Gastroesophageal sphincter (tissue), 4 donors: Measurements from ENCODE around the gene VAV2. TPM values are rescaled to one million over a fixed set of nuclear protein-coding genes. Genes with fewer than 3 reads are reported as not detected.

Experiments used
- ATAC-seq: fragments of 150-250 bp; one replicate; pipeline ENCODE4 v1.9.1; 2016; ENCODE audit warnings: mild to moderate bottlenecking, moderate library complexity
- H3K27ac ChIP-seq, 4 donors: fragments of 200-600 bp; sonication (generic) in 3 of 4; 1 replicate in 3 of 4; 2 replicates in 1 of 4; pipeline ENCODE4 v1.5.1; 2016 to 2019
- H3K27me3 ChIP-seq: fragments of 200-600 bp; sonication (generic); one replicate; pipeline ENCODE4 v1.5.1; 2019
- H3K36me3 ChIP-seq, 2 donors: fragments of 200-600 bp; sonication (generic); one replicate each; pipeline ENCODE4 v1.5.1; 2019; ENCODE audit warnings: control low read depth in 1 of 2
- H3K4me1 ChIP-seq, 3 donors: fragments of 200-600 bp; sonication (generic); 1 replicate in 2 of 3; 2 replicates in 1 of 3; pipeline ENCODE4 v1.5.1; 2016 to 2019; ENCODE audit warnings: control low read depth in 2 of 3
- H3K4me3 ChIP-seq, 2 donors: fragments of 200-600 bp; sonication (generic); one replicate each; pipeline ENCODE4 v1.5.1; 2019; ENCODE audit warnings: mild to moderate bottlenecking in 1 of 2, moderate library complexity in 1 of 2
- H3K9me3 ChIP-seq, 3 donors: fragments of 200-600 bp; sonication (generic); one replicate each; pipeline ENCODE4 v1.5.1; 2017 to 2019; ENCODE audit warnings: control low read depth in 2 of 3
- EP300 ChIP-seq: sonication (generic); formaldehyde crosslinking; IDR thresholded peaks from one replicate; pipeline ENCODE4 v1.6.1; 2017; ENCODE audit warnings: antibody characterized with exemption, mild to moderate bottlenecking
- POLR2A ChIP-seq, 2 donors: fragments of 450-650 bp; IDR thresholded peaks; one replicate each; pipeline ENCODE4 v1.6.1; 2017; ENCODE audit warnings: antibody characterized with exemption in 2 of 2, mild to moderate bottlenecking in 2 of 2, moderate library complexity in 1 of 2
- POLR2AphosphoS5 ChIP-seq: sonication (generic); formaldehyde crosslinking; IDR thresholded peaks from one replicate; pipeline ENCODE4 v1.6.1; 2017; ENCODE audit warnings: antibody characterized with exemption
- WGBS, 2 donors: methylation state at CpG; one replicate each; pipeline ENCODE4 v1.1.5; 2018; ENCODE audit warnings: low coverage in 1 of 2; 5-methylcytosine and 5-hydroxymethylcytosine counted together
- total RNA-seq, 4 donors: library from RNA; depleted of rRNA; stranded (reverse); fragments of >200 nt; gene quantifications; one replicate each; pipeline ENCODE4 v1.1.0, GENCODE V29; 2016
- TF ChIP-seq, protein P1 (sequence below), 4 experiments: fragments of 200-600 bp in 2 of 4; fragments of 450-650 bp in 2 of 4; sonication (generic) in 1 of 4; IDR thresholded peaks; one replicate each; pipeline ENCODE4 v1.5.1; 2017 to 2019; ENCODE audit warnings: antibody characterized with exemption in 4 of 4, mild to moderate bottlenecking in 2 of 4, moderate library complexity in 2 of 4

Gene VAV2
- total RNA-seq, 4 donors from 2014 or later = 7.7 to 16.8 (median 8.9) TPM

DNA sequence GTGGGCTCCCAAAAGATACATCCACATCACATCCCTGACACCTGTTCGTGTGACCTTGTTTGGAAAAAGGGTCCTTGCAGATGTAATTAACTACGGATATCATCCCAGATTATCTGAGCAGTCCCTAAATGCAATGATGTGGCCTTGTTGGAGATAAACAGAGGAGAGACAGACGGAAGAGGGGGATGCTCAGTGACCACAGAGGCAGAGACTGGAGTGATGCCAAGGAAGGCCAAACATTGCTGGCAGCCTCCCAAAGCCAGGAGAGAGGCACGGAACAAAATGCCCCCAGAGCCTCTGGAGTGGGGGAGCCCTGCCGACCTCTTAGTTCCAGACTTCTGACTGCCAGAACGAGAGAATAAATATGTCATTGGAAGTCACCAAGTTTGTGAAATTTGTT, 15.0 kb upstream of the VAV2 start:
- Histone ChIP-seq H3K4me3 (no peak overlapping the region), H3K27me3 (peaks cover 17% of the 10 kb centered on the region), H3K4me1 (no peaks in the 10 kb centered on the region), H3K36me3 (no peaks in the 10 kb centered on the region), H3K27ac (no peak overlapping the region), H3K9me3 (no peaks in the 10 kb centered on the region)
- TF ChIP-seq EP300 (no peak), POLR2AphosphoS5 (no peak), POLR2A (IDR thresholded peaks at IDR 0.05) (no peak)
- TF ChIP-seq, protein P1, sequence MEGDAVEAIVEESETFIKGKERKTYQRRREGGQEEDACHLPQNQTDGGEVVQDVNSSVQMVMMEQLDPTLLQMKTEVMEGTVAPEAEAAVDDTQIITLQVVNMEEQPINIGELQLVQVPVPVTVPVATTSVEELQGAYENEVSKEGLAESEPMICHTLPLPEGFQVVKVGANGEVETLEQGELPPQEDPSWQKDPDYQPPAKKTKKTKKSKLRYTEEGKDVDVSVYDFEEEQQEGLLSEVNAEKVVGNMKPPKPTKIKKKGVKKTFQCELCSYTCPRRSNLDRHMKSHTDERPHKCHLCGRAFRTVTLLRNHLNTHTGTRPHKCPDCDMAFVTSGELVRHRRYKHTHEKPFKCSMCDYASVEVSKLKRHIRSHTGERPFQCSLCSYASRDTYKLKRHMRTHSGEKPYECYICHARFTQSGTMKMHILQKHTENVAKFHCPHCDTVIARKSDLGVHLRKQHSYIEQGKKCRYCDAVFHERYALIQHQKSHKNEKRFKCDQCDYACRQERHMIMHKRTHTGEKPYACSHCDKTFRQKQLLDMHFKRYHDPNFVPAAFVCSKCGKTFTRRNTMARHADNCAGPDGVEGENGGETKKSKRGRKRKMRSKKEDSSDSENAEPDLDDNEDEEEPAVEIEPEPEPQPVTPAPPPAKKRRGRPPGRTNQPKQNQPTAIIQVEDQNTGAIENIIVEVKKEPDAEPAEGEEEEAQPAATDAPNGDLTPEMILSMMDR (IDR thresholded peaks at IDR 0.05) = no peak
- no peak for ATAC-seq
- WGBS, 2 donors = 33 to 47% methylated on average over 2 to 3 of the region's 6 CpGs

DNA sequence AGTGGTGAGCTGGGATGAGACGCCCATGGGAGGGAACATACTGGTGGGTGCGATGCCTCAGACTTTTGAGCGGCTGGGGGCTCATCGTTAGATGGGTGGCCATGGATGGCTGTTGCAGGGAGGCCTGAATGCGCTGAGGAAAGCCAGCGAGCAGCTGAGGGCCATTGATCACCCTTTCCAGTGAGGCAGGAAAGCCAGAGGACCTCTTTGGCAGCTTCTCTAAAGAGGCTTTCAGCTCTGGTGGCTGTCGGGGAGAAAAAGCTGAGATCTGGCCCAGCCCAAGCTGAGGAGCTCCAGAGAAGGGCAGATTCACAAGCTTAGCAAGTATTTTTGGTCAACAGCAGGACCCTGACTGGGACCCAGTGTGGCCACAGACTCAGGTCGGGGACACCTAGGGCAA, 13.3 kb upstream of the VAV2 start:
- Histone ChIP-seq H3K9me3 (no peaks in the 10 kb centered on the region), H3K27me3 (peaks cover 23% of the 10 kb centered on the region), H3K27ac (no peak overlapping the region), H3K36me3 (no peaks in the 10 kb centered on the region), H3K4me1 (no peaks in the 10 kb centered on the region), H3K4me3 (no peak overlapping the region)
- TF ChIP-seq EP300 (no peak), POLR2AphosphoS5 (no peak), POLR2A (IDR thresholded peaks at IDR 0.05) (no peak)
- TF ChIP-seq, protein P1 (IDR thresholded peaks at IDR 0.05) = no peak
- no peak for ATAC-seq
- 81% methylated on average over 4 of the region's 8 CpGs; no CpG with 5 or more reads in 1 of the 2 donors for WGBS, 2 donors

DNA sequence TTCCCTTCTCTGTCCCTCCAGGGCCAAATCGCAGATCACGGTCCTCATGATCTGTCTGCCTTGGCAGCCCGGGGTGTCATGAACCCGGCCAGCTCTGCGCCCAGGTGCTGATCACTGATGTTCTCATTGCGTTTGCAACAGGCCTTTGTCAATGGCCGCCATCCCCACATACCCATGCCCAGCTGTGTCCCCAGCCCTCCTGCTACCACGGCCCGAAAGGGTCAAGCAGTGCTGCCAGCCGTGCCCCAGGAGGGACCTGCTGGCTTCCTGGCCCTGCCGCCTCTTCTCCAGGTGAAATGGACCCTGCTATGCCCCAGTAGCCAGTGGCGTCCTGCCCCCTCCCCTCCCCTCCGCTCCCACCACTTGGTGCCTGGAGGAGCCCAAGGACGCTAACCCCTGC, 12.8 kb upstream of the VAV2 start:
- no peaks in the 10 kb centered on the region for H3K36me3 ChIP-seq
- no peak overlapping the region for H3K4me3 ChIP-seq
- peaks cover 23% of the 10 kb centered on the region for H3K27me3 ChIP-seq
- TF ChIP-seq POLR2A (IDR thresholded peaks at IDR 0.05) (no peak), EP300 (no peak), POLR2AphosphoS5 (no peak)
- TF ChIP-seq, protein P1 (IDR thresholded peaks at IDR 0.05) = no peak
- no peaks in the 10 kb centered on the region for H3K4me1 ChIP-seq
- 85 to 90% methylated on average over 2 to 5 of the region's 14 CpGs for WGBS, 2 donors
- H3K27ac ChIP-seq = no peak overlapping the region
- no peaks in the 10 kb centered on the region for H3K9me3 ChIP-seq
- no peak for ATAC-seq

DNA sequence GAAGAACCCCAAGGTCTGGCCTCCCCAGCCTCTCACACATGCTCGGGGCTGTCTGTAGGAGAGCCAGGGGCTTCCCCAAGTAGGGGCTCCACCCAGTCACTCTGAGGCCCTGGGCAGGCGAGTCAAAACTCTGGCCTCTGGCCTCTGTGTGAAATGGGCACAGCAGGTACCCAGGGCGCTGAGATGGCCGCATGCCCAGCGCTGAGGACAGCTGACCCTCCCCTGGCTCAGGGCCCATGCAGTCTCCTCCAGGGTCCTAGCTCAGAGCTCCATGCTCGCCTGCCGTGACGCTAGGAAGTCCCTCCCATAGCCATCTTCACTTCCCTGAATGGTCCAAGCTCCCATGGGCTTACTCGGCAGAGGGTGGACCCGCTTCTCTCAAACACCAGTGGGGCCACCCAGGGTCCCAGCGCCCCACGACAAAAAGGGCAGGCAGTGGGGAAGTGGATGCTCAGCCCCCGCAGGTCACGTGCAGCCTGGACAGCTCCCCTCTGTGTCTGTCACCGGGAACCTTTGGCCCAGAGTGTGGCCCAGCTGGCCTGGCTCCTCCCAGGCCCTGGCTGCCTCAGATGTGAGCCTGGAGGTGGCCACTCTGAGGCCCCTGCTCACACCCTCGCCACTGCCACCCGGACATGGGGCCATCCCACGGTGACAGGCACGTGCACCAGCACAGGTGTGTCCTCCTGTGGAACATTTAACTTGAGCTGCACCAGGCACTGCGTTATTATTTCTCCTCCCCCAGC, 12.2 kb upstream of the VAV2 start:
- ATAC-seq = no peak
- H3K4me3 ChIP-seq = no peak overlapping the region
- H3K36me3 ChIP-seq = no peaks in the 10 kb centered on the region
- WGBS, 2 donors = 69 to 80% methylated on average over 1 to 7 of the region's 20 CpGs
- TF ChIP-seq POLR2A (IDR thresholded peaks at IDR 0.05) (no peak), EP300 (no peak), POLR2AphosphoS5 (no peak)
- TF ChIP-seq, protein P1 (IDR thresholded peaks at IDR 0.05) = no peak
- H3K27me3 ChIP-seq = peaks cover 23% of the 10 kb centered on the region
- no peak overlapping the region for H3K27ac ChIP-seq
- no peaks in the 10 kb centered on the region for H3K9me3 ChIP-seq
- H3K4me1 ChIP-seq = no peaks in the 10 kb centered on the region

DNA sequence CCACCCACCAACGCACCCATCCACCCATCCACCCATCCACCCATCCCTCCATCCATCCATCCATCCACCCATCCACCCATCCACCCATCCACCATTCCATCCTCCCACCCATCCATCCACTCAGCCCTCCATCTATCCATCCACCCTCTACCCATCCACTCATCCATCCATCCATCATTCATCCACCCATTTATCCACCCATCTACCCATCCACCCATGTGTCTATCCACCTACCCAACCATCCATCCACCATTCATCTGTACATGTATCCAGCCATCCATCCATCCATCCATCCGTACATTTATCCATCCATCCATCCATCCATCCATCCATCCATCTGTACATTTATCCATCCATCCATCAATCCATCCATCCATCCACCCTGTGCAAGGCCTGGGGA, 11.1 kb upstream of the VAV2 start:
- ATAC-seq = no peak
- Histone ChIP-seq H3K4me1 (no peaks in the 10 kb centered on the region), H3K36me3 (no peaks in the 10 kb centered on the region), H3K27me3 (peaks cover 28% of the 10 kb centered on the region), H3K9me3 (no peaks in the 10 kb centered on the region), H3K4me3 (no peak overlapping the region), H3K27ac (no peak overlapping the region)
- TF ChIP-seq POLR2AphosphoS5 (no peak), EP300 (no peak), POLR2A (IDR thresholded peaks at IDR 0.05) (no peak)
- TF ChIP-seq, protein P1 (IDR thresholded peaks at IDR 0.05) = no peak
- WGBS, 2 donors = 88 to 92% methylated on average over 2 of the region's 2 CpGs
